ENCODE measurements around the gene SSR2.
"Not testable (repeated sequence)": the region's sequence is repeated elsewhere in the genome, so short reads cannot be mapped to it uniquely, and the experiment has no call there.

Gene SSR2

GRCh38 chr1:155993595-155993994 lies 27.2 kb downstream of the SSR2 start:
- no peak for DNase-seq (ENCODE audit: low read depth)

GRCh38 chr1:155990005-155990739 lies 30.6 kb downstream of the SSR2 start:
- no peak for DNase-seq (ENCODE audit: low read depth)

DNA sequence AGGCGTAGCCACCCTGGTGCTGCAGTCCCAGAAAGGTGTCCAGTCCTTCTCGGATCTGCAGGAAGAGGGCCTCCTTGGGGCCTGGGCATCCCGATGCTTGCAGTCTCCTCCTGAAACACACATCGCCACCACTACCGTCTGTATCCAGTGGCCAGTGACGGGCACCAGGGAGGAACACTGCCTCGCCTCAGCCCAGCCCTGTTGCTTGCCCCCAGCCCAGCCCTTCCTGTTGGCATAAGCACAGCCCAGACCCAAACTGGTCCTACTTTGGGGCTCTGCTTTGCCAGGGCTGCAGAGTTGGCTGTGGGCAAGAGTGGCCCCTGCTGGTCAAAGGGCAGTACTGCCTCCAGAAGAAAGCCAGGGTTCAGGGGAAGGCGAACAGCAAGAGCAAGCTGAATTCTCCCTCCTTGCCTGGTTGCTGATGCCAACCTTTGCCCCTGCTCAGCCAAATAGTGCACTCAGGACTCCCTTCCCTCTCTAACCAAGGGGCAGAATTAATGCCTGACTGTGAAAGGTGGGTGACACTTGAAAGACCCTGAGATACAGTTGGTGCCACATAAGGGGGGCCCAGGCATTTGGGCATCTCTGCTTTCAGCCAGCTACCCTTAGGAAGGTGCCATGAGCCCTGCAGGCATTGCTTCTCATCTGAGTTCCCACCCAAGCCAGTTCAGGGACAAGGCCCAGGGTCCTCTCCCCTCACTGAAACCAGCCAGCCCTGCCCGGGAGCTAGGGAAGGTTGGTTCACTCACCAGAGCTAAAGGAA lies 31.3 kb downstream of the SSR2 start:
- DNase-seq (ENCODE audit: low read depth), result no peak

- DNase-seq (ENCODE audit: low read depth), result not testable (repeated sequence)
Measured at GRCh38 chr1:155984903-155985645, 35.7 kb downstream of the SSR2 start.

- DNase-seq (ENCODE audit: low read depth), result no peak
Measured at GRCh38 chr1:155984341-155984740, 36.4 kb downstream of the SSR2 start.

DNA sequence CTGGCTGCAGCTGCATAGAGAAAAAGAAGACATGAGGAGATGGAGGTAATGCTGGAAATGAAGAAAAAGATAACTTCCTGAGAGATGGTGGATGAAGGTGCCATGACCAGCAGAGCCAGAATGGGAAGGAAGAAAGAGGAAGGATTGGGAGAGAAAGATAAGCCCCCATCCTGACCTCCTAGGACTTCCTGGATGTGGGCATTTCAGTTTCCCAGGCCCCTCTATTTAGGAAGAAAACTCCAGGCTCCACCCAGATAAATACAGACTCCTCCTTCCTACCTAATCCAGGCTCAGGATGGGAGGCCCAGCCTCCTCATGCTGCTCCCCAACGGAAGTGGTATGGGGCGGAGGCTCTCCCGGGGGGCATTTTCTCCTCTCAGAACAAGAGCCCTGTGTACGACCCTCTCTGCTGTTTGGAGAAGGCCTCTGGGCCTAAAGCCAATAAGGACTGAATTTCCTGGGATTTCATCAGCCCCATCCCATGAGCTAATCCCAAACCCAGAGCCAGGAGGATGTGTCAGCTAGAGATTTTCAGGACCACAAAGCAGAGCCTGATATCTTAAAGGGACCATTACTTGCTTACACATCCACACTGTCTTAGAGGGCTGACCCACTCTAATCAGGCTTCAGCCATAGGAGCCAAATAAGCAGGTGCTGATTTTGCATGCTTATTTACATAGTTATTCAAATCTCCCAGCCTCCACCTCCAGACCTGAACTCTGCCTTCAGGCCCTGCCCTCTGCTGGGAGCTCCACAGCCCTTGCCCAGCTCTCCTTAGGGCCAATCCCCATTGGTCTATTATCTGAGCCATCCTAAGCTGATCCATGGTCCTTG lies 37.3 kb downstream of the SSR2 start:
- DNase-seq (ENCODE audit: low read depth), result no peak

DNA sequence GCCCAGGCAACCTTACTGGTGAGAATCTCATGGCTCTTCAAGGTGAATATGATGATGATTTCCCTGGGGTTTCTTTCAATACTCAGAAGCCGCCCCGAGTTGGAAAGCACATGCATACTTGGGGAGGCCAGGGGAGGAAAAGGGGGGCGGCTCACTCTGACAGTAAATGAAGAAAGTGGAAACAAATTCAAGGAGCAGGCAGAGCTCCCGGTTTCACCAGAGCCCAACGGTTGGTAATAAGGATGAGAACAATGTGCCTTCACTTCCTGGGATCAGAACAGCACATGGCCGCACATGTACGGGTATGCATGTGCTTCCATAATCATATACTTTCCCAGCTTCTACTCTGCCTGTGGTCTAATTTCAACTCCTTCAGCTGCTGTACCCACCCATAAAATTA lies 38.6 kb downstream of the SSR2 start:
- DNase-seq (ENCODE audit: low read depth), result no peak

DNA sequence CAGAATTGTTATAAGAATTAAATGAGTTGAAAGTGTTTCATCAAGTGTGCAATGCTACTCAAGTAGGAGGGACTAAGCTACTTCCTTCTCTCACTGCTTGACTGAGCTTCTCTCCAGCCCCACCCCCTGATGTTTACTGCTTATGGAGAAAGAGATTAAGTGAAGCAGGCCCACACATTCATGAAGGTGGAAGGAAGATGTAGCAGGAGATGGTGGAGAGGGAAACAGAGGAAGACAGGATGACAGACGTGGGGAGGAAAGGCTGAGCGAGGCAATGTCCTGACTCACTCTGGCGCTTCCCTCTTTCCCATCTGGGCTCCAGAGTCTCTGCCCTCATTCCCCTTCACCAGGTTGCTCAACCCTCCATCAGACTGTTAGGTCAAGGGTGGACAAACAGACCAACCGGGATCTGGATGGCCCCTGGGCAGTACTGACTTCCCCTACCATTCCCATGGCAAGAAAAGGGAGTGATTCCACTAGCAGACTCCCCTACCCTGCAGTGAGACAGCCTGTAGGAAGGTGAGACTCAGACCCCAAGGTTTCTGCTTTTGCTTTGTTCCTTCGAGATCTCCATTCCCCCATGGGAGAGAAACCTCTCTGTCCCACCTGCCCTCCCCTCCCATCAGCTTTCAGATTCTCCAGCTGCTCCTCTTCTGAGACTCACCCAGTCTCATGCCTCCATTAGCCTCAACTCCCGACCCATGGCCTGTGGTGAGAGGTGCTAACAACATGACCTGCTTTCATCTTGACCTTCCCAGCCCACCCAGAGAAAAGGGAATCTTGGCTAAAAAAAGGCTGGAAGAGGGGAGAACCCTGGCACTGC lies 39.3 kb downstream of the SSR2 start:
- DNase-seq (ENCODE audit: low read depth), result no peak

DNA sequence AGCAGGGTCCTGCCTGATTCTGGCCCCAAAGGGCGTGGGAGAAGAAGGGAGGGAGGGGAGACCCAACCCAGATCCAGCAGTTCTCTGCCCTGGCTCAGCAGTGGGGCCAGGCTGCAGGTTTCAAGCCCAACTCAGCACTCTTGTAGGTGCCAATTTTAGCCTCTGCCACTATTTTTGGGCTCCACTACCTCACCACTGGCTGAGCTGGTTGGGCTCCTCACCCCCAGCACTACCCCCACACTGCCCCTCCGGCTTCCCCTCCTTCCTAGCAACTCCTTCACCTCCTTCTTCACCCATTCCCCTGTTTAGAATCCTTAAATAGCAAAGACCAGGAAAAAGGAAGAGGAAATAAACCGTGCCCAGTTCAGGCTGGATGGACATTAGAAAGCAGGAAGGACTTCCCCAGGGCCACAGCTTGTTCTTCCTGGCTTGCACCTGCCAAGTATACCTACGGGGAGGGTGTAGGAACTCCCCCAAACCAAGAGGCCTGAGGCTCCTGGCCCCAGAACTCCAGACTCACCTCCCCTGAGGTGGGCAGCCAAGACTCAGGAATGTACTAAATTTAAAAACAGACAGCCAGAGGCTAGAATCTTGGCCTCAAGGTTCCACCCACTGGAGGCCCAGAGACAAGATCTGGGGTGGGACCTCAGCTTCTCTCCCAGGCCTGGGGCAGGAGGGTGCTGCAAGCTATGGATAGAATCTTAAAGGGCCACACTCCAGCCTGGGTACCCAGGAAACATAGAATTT lies 41.0 kb downstream of the SSR2 start:
- DNase-seq (ENCODE audit: low read depth), result no peak

DNA sequence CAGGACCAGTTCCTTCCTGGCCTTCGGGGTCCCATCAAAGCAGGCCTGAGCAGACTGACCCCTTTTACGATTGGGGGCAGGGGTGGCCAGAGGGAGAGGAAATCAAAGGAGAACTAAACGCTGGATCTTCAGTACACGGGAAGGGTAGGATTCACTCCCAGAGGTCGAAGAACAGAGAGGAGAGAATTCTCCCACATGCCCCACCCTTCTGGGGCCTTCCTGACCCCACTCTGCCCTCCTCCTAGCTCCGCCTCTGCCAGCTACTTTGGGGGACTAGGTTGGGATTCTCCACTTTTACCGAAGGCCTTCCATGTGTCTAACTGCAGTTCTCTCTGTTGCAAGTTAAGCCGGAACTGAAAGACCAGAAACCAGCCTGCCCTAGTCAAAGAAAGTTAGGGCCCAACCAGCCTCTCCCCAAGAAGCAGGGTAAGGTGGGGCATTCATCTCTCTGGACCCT lies 41.8 kb downstream of the SSR2 start:
- DNase-seq (ENCODE audit: low read depth), result no peak

- peak; percentile 98 for DNase-seq (ENCODE audit: low read depth)
Measured at GRCh38 chr1:155978325-155978972, 42.3 kb downstream of the SSR2 start, which contains the start of gene ARHGEF2. Gene ARHGEF2, minus strand, starts transcription at chr1:155978547. Its CDS starts 120 bp downstream, at chr1:155978427.

GRCh38 chr1:155977690-155978324 lies 42.9 kb downstream of the SSR2 start:
- DNase-seq (ENCODE audit: low read depth), result no peak

DNA sequence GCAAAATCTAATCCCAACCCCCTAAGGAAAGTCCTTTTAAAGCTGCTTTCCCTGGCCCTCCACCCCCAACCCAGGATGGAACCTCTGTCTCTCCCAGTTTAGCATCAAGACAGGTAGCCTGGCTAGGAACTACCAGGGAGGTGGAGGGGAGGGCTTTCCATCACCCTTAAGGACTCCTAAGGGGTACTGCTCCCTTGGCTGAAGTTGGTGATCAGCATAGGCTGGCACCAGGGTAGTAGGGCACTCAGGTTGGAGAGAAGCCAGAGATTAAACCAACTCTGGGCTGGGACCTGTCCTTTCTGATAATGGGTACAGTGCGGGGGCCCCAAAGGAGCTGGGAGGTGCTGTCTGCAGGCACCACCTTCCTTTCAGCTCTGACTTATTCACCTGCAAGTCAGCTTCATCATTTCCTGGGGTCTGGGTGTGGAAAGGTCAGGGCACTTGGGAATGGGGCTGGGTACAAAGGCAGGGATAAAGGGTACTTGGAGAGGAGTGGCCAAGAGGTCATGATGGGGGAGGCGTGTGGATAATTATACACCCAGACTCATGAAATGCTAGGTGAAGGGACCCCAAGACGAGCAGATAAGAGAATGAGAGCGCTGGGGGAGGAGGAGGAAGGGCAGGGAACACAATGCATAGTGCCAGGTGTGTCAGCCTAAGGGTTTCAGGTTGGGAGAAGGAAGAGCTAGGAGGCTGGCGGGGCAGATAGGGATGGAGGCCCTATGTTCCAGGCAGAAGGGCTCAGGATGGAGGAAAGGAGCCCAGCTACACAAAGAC lies 43.6 kb downstream of the SSR2 start:
- no peak for DNase-seq (ENCODE audit: low read depth)

GRCh38 chr1:155976062-155976912 lies 44.5 kb downstream of the SSR2 start:
- peak; percentile 92 for DNase-seq (ENCODE audit: low read depth)

DNA sequence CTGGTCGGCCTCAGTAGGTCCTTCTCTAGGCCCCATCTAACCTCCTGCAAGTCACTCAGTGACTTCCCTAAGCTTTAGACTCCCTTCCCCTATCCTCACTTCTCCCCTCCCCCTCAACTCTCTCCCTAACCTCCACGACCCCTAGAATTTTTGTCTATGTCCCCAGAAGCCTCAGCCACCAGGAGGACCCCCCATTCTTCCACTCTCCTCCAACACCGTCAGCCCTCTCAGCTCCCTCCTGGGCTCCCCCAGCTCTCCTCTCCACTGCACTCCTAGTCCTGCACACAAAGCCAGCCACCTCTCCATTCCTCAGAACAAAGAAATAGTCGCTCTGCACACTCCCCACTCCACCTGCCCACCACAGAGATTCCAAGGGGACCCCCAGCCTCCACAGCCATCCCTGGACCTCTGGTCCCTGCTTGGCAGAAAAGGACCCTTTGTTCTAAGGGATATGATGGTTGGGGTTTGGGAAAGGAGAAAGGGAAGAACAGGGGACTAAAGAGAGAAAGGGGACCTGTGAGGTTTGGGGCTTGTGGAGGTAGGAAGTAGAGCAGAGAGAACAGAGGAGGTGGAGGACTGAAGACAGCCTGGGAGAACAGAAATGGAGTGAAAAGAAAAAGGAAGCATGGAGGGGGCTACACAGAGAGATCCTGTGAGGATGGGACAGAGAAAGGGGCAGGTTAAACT lies 45.2 kb downstream of the SSR2 start:
- no peak for DNase-seq (ENCODE audit: low read depth)

GRCh38 chr1:155974208-155975115 lies 46.3 kb downstream of the SSR2 start:
- no peak for DNase-seq (ENCODE audit: low read depth)
